Activated CD8-positive, alpha-beta T cell treated with anti-CD3 and anti-CD28 coated beads, Interleukin-2, amount 10 ng/mL, durations not matched to agents 7 days and 5 days (primary cell): Measurements from ENCODE around the gene ACSS2. TPM values are rescaled to one million over a fixed set of nuclear protein-coding genes. Genes with fewer than 3 reads are reported as not detected.

Source experiments
- ATAC-seq: fragments of 150-1000 bp; cut with Tn5 transposase; one replicate; pipeline ENCODE4 v1.10.0; 2021; ENCODE audit warnings: moderate library complexity
- CTCF ChIA-PET: fragments of 350-600 bp; sonication (Branson Sonifier 250); formaldehyde crosslinking; loops from one replicate; lab custom pipeline; 2021; ENCODE audit warnings: antibody characterized with exemption; lab: Charles Lee
- POLR2A ChIA-PET: fragments of 350-600 bp; sonication (Branson Sonifier 250); formaldehyde crosslinking; loops from one replicate; lab custom pipeline; 2021; ENCODE audit warnings: antibody characterized with exemption; lab: Charles Lee
- DNase-seq: peaks from one replicate; pipeline ENCODE4 v3.0.0-alpha.2; 2020
- H3K27ac Mint-ChIP-seq: one replicate; pipeline ENCODE4 v1.8.0; 2021; ENCODE audit warnings: mild to moderate bottlenecking, mixed read lengths
- H3K27me3 Mint-ChIP-seq: one replicate; pipeline ENCODE4 v1.8.0; 2021; ENCODE audit warnings: low read depth, mixed read lengths
- H3K36me3 Mint-ChIP-seq: one replicate; pipeline ENCODE4 v1.8.0; 2021; ENCODE audit warnings: low read depth, mixed read lengths
- H3K4me1 Mint-ChIP-seq: one replicate; pipeline ENCODE4 v1.8.0; 2021; ENCODE audit warnings: low read depth, mixed read lengths
- H3K4me3 Mint-ChIP-seq: one replicate; pipeline ENCODE4 v1.8.0; 2021; ENCODE audit warnings: mild to moderate bottlenecking, mixed read lengths
- H3K9me3 Mint-ChIP-seq: one replicate; pipeline ENCODE4 v1.8.0; 2022; ENCODE audit warnings: mixed read lengths; ENCODE audit not compliant: insufficient read depth
- total RNA-seq, 2 experiments: library from RNA; stranded (reverse); gene quantifications; one replicate each; pipeline ENCODE4 v1.2.3, GENCODE V29; 2021

The ACSS2 gene
- total RNA-seq, result 10 to 100 TPM; 24.0 to 25.5 TPM

- H3K27ac Mint-ChIP-seq, result peak within 1 kb of the TSS; percentile 84
- peaks cover 51% of the 10 kb centered on the region for H3K4me1 Mint-ChIP-seq
- ChIA-PET CTCF (interaction anchor here (0.6 to 5.3 kb wide), 22 partner anchors 7 to 1078 kb away, joined by 3 to 129 read pairs (median 4); partner anchors contain the start of genes GSS, MYH7B and SCAND1), POLR2A (interaction anchor here (0.9 to 1.1 kb wide), 3 partner anchors 15 to 271 kb away, joined by 3 to 6 read pairs (median 3); partner anchors contain the start of genes GSS and MYH7B)
- peak within 1 kb of the TSS; percentile 85 for H3K4me3 Mint-ChIP-seq
- ATAC-seq (peak; percentile 50), DNase-seq (peak; percentile 98)
- no peaks in the 10 kb centered on the region for H3K9me3 Mint-ChIP-seq
- no peaks in the 10 kb centered on the region for H3K36me3 Mint-ChIP-seq
- peaks cover 2% of the 10 kb centered on the region for H3K27me3 Mint-ChIP-seq
Measured at GRCh38 chr20:34876406-34877282, at the start of gene ACSS2. Gene ACSS2 (plus strand): TSS chr20:34876612. CDS start chr20:34876646, 34 bp downstream.

- ChIA-PET CTCF (no interaction called here), POLR2A (no interaction called here)
- H3K27ac Mint-ChIP-seq, result no peak overlapping the region
Measured at GRCh38 chr20:34829191-34829590, 47.2 kb upstream of the ACSS2 start.

GRCh38 chr20:34831936-34832335 lies 44.5 kb upstream of the ACSS2 start:
- Mint-ChIP-seq H3K4me1 (no peaks in the 10 kb centered on the region), H3K4me3 (no peak overlapping the region), H3K27me3 (peaks cover 32% of the 10 kb centered on the region), H3K27ac (no peak overlapping the region), H3K36me3 (no peaks in the 10 kb centered on the region), H3K9me3 (no peaks in the 10 kb centered on the region)
- DNase-seq (no peak), ATAC-seq (no peak)
- ChIA-PET POLR2A (no interaction called here), CTCF (interaction anchor here (1.4 kb wide), 1 partner anchor 42 kb away, joined by 3 read pairs; no protein-coding TSS in a partner anchor)

More at GRCh38 chr20:34829191-34829590, 47.2 kb upstream of the ACSS2 start:
- Mint-ChIP-seq H3K9me3 (no peaks in the 10 kb centered on the region), H3K4me3 (no peak overlapping the region), H3K4me1 (peaks cover 13% of the 10 kb centered on the region), H3K27me3 (peaks cover 34% of the 10 kb centered on the region), H3K36me3 (peaks cover 8% of the 10 kb centered on the region)
- ATAC-seq (no peak), DNase-seq (no peak)

GRCh38 chr20:34834459-34834893 lies 41.9 kb upstream of the ACSS2 start:
- Mint-ChIP-seq H3K9me3 (no peaks in the 10 kb centered on the region), H3K27me3 (peaks cover 29% of the 10 kb centered on the region), H3K27ac (no peak overlapping the region), H3K4me1 (no peaks in the 10 kb centered on the region), H3K4me3 (no peak overlapping the region), H3K36me3 (no peaks in the 10 kb centered on the region)
- DNase-seq (no peak), ATAC-seq (no peak)
- ChIA-PET CTCF (interaction anchor here (0.7 to 1.4 kb wide), 3 partner anchors 10 to 311 kb away, joined by 3 to 4 read pairs (median 3); no protein-coding TSS in a partner anchor), POLR2A (no interaction called here)

GRCh38 chr20:34842143-34842542 lies 34.3 kb upstream of the ACSS2 start:
- no peak overlapping the region for H3K4me3 Mint-ChIP-seq
- no peak for ATAC-seq
- ChIA-PET POLR2A (no interaction called here), CTCF (no interaction called here)
- no peak for DNase-seq
- peaks cover 16% of the 10 kb centered on the region for H3K27me3 Mint-ChIP-seq
- no peak overlapping the region for H3K27ac Mint-ChIP-seq
- no peaks in the 10 kb centered on the region for H3K36me3 Mint-ChIP-seq
- no peaks in the 10 kb centered on the region for H3K9me3 Mint-ChIP-seq
- H3K4me1 Mint-ChIP-seq, result no peaks in the 10 kb centered on the region

GRCh38 chr20:34843421-34843820 lies 33.0 kb upstream of the ACSS2 start:
- no peak for ATAC-seq
- Mint-ChIP-seq H3K9me3 (no peaks in the 10 kb centered on the region), H3K4me3 (no peak overlapping the region), H3K27me3 (peaks cover 11% of the 10 kb centered on the region), H3K4me1 (peaks cover 3% of the 10 kb centered on the region), H3K36me3 (no peaks in the 10 kb centered on the region), H3K27ac (no peak overlapping the region)
- POLR2A ChIA-PET, result interaction anchor here (0.6 kb wide), 1 partner anchor 731 kb away, joined by 3 read pairs; the partner anchor contains the start of gene EIF2S2
- no peak for DNase-seq
- CTCF ChIA-PET, result no interaction called here

GRCh38 chr20:34848597-34848996 lies 27.8 kb upstream of the ACSS2 start:
- Mint-ChIP-seq H3K4me3 (no peak overlapping the region), H3K4me1 (peaks cover 7% of the 10 kb centered on the region), H3K9me3 (no peaks in the 10 kb centered on the region), H3K27ac (no peak overlapping the region), H3K36me3 (no peaks in the 10 kb centered on the region), H3K27me3 (no peaks in the 10 kb centered on the region)
- ChIA-PET POLR2A (interaction anchor here (0.6 kb wide), 1 partner anchor 249 kb away, joined by 7 read pairs; no protein-coding TSS in a partner anchor), CTCF (interaction anchor here (1.9 kb wide), 1 partner anchor 12 kb away, joined by 5 read pairs; no protein-coding TSS in a partner anchor)
- no peak for ATAC-seq
- DNase-seq, result no peak

GRCh38 chr20:34849778-34850177 lies 26.6 kb upstream of the ACSS2 start:
- no peak overlapping the region for H3K27ac Mint-ChIP-seq
- ATAC-seq, result no peak
- POLR2A ChIA-PET, result no interaction called here
- CTCF ChIA-PET, result no interaction called here
- no peaks in the 10 kb centered on the region for H3K27me3 Mint-ChIP-seq
- no peaks in the 10 kb centered on the region for H3K9me3 Mint-ChIP-seq
- DNase-seq, result no peak
- H3K4me3 Mint-ChIP-seq, result no peak overlapping the region
- peaks cover 7% of the 10 kb centered on the region for H3K4me1 Mint-ChIP-seq
- no peaks in the 10 kb centered on the region for H3K36me3 Mint-ChIP-seq

- Mint-ChIP-seq H3K4me1 (peaks cover 7% of the 10 kb centered on the region), H3K4me3 (no peak overlapping the region), H3K27me3 (no peaks in the 10 kb centered on the region), H3K27ac (no peak overlapping the region), H3K36me3 (no peaks in the 10 kb centered on the region), H3K9me3 (no peaks in the 10 kb centered on the region)
- DNase-seq (no peak), ATAC-seq (no peak)
- POLR2A ChIA-PET, result no interaction called here
- CTCF ChIA-PET, result no interaction called here
Measured at GRCh38 chr20:34850969-34851368, 25.4 kb upstream of the ACSS2 start.

- Mint-ChIP-seq H3K4me1 (peaks cover 7% of the 10 kb centered on the region), H3K27ac (no peak overlapping the region), H3K4me3 (no peak overlapping the region), H3K36me3 (no peaks in the 10 kb centered on the region), H3K9me3 (no peaks in the 10 kb centered on the region), H3K27me3 (no peaks in the 10 kb centered on the region)
- ATAC-seq (no peak), DNase-seq (no peak)
- ChIA-PET CTCF (interaction anchor here (0.9 to 1.4 kb wide), 3 partner anchors 23 to 244 kb away, joined by 3 read pairs; partner anchors contain the start of gene MYH7B), POLR2A (no interaction called here)
Measured at GRCh38 chr20:34852298-34852697, 24.1 kb upstream of the ACSS2 start.

GRCh38 chr20:34859367-34859766 lies 17.0 kb upstream of the ACSS2 start:
- H3K36me3 Mint-ChIP-seq, result no peaks in the 10 kb centered on the region
- H3K27me3 Mint-ChIP-seq, result no peaks in the 10 kb centered on the region
- POLR2A ChIA-PET, result no interaction called here
- H3K4me1 Mint-ChIP-seq, result no peaks in the 10 kb centered on the region
- ATAC-seq (no peak), DNase-seq (no peak)
- CTCF ChIA-PET, result no interaction called here
- H3K9me3 Mint-ChIP-seq, result no peaks in the 10 kb centered on the region
- H3K27ac Mint-ChIP-seq, result no peak overlapping the region
- no peak overlapping the region for H3K4me3 Mint-ChIP-seq
